HS-5 (cell line): ENCODE results near the gene CCDC51.
A peak's percentile ranks its signal among the peaks of the same experiment; 100 is the strongest.
"Not testable (repeated sequence)": the region's sequence is repeated elsewhere in the genome, so short reads cannot be mapped to it uniquely, and the experiment has no call there.

Source experiments
- DNase-seq: peaks from one replicate; pipeline ENCODE4 v3.0.0-alpha.2; 2012; ENCODE audit warnings: low read depth

CCDC51 gene

GRCh38 chr3:48439820-48440589 lies at the start of gene CCDC51, which contains the start of gene TMA7:
CCDC51 (minus strand) TSS chr3:48440119; CDS start chr3:48435128, 4,991 bp downstream.
TMA7 (plus strand) TSS chr3:48440257; CDS start chr3:48440297, 40 bp downstream.
- peak; percentile 86 for DNase-seq

- DNase-seq = no peak
Observed at GRCh38 chr3:48486952-48487351, 47.0 kb upstream of the CCDC51 start.

- DNase-seq = not testable (repeated sequence)
Observed at GRCh38 chr3:48482822-48483221, 42.9 kb upstream of the CCDC51 start.

- not testable (repeated sequence) for DNase-seq
Observed at GRCh38 chr3:48480891-48481290, 41.0 kb upstream of the CCDC51 start.

- DNase-seq = no peak
Observed at GRCh38 chr3:48478626-48479555, 39.0 kb upstream of the CCDC51 start.

- DNase-seq = no peak
Observed at GRCh38 chr3:48477959-48478520, 38.1 kb upstream of the CCDC51 start.

- DNase-seq = no peak
Observed at GRCh38 chr3:48476426-48477053, 36.6 kb upstream of the CCDC51 start.

GRCh38 chr3:48475188-48475587 lies 35.3 kb upstream of the CCDC51 start:
- DNase-seq = no peak

GRCh38 chr3:48474619-48475018 lies 34.7 kb upstream of the CCDC51 start:
- no peak for DNase-seq

- DNase-seq = not testable (repeated sequence)
Observed at GRCh38 chr3:48474031-48474430, 34.1 kb upstream of the CCDC51 start.

GRCh38 chr3:48473617-48473952 lies 33.7 kb upstream of the CCDC51 start:
- DNase-seq = no peak

- DNase-seq = peak; percentile 78
Observed at GRCh38 chr3:48472923-48473616, 33.2 kb upstream of the CCDC51 start.

- DNase-seq = no peak
Observed at GRCh38 chr3:48472673-48472922, 32.7 kb upstream of the CCDC51 start.

GRCh38 chr3:48470286-48470685 lies 30.4 kb upstream of the CCDC51 start:
- no peak for DNase-seq

GRCh38 chr3:48469046-48469915 lies 29.4 kb upstream of the CCDC51 start:
- no peak for DNase-seq

GRCh38 chr3:48468329-48468731 lies 28.4 kb upstream of the CCDC51 start:
- DNase-seq = no peak

GRCh38 chr3:48467473-48468267 lies 27.8 kb upstream of the CCDC51 start:
- no peak for DNase-seq

GRCh38 chr3:48467110-48467454 lies 27.2 kb upstream of the CCDC51 start:
- DNase-seq = no peak

GRCh38 chr3:48466386-48467109 lies 26.6 kb upstream of the CCDC51 start:
- DNase-seq = no peak
